ENCODE measurements around the gene LCK.

LCK gene

GRCh38 chr1:32305310-32305709, 54.2 kb downstream of the LCK start:
- TF ChIP-seq, protein P1, sequence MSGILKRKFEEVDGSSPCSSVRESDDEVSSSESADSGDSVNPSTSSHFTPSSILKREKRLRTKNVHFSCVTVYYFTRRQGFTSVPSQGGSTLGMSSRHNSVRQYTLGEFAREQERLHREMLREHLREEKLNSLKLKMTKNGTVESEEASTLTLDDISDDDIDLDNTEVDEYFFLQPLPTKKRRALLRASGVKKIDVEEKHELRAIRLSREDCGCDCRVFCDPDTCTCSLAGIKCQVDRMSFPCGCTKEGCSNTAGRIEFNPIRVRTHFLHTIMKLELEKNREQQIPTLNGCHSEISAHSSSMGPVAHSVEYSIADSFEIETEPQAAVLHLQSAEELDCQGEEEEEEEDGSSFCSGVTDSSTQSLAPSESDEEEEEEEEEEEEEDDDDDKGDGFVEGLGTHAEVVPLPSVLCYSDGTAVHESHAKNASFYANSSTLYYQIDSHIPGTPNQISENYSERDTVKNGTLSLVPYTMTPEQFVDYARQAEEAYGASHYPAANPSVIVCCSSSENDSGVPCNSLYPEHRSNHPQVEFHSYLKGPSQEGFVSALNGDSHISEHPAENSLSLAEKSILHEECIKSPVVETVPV (CRISPR knock-in tag; IDR thresholded peaks at IDR 0.05), result no peak
- TF ChIP-seq TCF4 (CRISPR knock-in tag; IDR thresholded peaks at IDR 0.05; ENCODE audit: borderline replicate concordance) (no peak), ZNF8 (CRISPR knock-in tag; IDR thresholded peaks at IDR 0.05) (no peak)
- no peak for ATAC-seq

GRCh38 chr1:32307324-32307723, 56.3 kb downstream of the LCK start:
- TF ChIP-seq TOX (CRISPR knock-in tag; IDR thresholded peaks at IDR 0.05; ENCODE audit: borderline replicate concordance), result no peak
- TF ChIP-seq, protein P2, sequence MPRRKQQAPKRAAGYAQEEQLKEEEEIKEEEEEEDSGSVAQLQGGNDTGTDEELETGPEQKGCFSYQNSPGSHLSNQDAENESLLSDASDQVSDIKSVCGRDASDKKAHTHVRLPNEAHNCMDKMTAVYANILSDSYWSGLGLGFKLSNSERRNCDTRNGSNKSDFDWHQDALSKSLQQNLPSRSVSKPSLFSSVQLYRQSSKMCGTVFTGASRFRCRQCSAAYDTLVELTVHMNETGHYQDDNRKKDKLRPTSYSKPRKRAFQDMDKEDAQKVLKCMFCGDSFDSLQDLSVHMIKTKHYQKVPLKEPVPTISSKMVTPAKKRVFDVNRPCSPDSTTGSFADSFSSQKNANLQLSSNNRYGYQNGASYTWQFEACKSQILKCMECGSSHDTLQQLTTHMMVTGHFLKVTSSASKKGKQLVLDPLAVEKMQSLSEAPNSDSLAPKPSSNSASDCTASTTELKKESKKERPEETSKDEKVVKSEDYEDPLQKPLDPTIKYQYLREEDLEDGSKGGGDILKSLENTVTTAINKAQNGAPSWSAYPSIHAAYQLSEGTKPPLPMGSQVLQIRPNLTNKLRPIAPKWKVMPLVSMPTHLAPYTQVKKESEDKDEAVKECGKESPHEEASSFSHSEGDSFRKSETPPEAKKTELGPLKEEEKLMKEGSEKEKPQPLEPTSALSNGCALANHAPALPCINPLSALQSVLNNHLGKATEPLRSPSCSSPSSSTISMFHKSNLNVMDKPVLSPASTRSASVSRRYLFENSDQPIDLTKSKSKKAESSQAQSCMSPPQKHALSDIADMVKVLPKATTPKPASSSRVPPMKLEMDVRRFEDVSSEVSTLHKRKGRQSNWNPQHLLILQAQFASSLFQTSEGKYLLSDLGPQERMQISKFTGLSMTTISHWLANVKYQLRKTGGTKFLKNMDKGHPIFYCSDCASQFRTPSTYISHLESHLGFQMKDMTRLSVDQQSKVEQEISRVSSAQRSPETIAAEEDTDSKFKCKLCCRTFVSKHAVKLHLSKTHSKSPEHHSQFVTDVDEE (CRISPR knock-in tag; IDR thresholded peaks at IDR 0.05), result no peak
- TF ChIP-seq ZNF565 (CRISPR knock-in tag; conservative IDR thresholded peaks at IDR 0.05; ENCODE audit: low read depth), result no peak
- no peak for TF ChIP-seq ZNF70 (CRISPR knock-in tag; IDR thresholded peaks at IDR 0.05)
- no peak for TF ChIP-seq TCF4 (CRISPR knock-in tag; IDR thresholded peaks at IDR 0.05; ENCODE audit: borderline replicate concordance)
- TF ChIP-seq ZNF8 (CRISPR knock-in tag; IDR thresholded peaks at IDR 0.05), result no peak
- no peak for TF ChIP-seq ARNTL (CRISPR knock-in tag; IDR thresholded peaks at IDR 0.05; ENCODE audit: borderline replicate concordance, low read depth)
- TF ChIP-seq SNAI2 (CRISPR knock-in tag; IDR thresholded peaks at IDR 0.05), result no peak
- TF ChIP-seq BACH2 (CRISPR knock-in tag; IDR thresholded peaks at IDR 0.05; ENCODE audit: borderline replicate concordance), result no peak
- TF ChIP-seq GLIS3 (CRISPR knock-in tag; IDR thresholded peaks at IDR 0.05), result no peak
- no peak; the same call in 2 of the 3 replicates for ATAC-seq

DNA sequence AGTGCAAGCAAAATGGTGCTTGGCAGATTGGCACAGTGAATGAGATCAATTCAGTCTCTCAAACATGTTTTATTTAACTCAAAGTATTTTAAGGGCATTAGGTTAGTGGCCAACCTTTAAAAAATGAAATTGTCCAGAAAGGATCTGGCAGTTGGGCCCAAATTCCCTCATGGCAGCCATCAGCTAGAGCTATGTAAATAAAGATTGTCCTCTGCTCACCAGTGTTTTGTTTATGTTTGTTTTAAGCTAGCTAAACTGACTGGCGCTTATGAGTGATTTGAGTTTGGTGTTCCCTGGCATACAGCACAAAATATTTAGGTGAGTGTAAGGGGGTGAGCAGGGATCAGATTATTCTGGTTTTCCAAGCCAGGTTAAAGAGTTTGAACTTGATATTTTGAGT, 58.9 kb downstream of the LCK start:
- TF ChIP-seq ARNTL (CRISPR knock-in tag; IDR thresholded peaks at IDR 0.05; ENCODE audit: borderline replicate concordance, low read depth), result no peak
- TF ChIP-seq ISL1 (CRISPR knock-in tag; IDR thresholded peaks at IDR 0.05), result no peak
- no peak for TF ChIP-seq RARB (CRISPR knock-in tag; IDR thresholded peaks at IDR 0.05)
- no peak for TF ChIP-seq ZC3H10 (CRISPR knock-in tag; IDR thresholded peaks at IDR 0.05)
- no peak for TF ChIP-seq ESRRG (CRISPR knock-in tag; IDR thresholded peaks at IDR 0.05)
- no peak for TF ChIP-seq POU6F1 (CRISPR knock-in tag; IDR thresholded peaks at IDR 0.05; ENCODE audit: borderline replicate concordance, low read depth)
- TF ChIP-seq ZFP30 (CRISPR knock-in tag; IDR thresholded peaks at IDR 0.05), result no peak
- no peak for TF ChIP-seq PPARA (CRISPR knock-in tag; IDR thresholded peaks at IDR 0.05; ENCODE audit: borderline replicate concordance)
- TF ChIP-seq TOX (CRISPR knock-in tag; IDR thresholded peaks at IDR 0.05; ENCODE audit: borderline replicate concordance), result no peak
- TF ChIP-seq, protein P3, sequence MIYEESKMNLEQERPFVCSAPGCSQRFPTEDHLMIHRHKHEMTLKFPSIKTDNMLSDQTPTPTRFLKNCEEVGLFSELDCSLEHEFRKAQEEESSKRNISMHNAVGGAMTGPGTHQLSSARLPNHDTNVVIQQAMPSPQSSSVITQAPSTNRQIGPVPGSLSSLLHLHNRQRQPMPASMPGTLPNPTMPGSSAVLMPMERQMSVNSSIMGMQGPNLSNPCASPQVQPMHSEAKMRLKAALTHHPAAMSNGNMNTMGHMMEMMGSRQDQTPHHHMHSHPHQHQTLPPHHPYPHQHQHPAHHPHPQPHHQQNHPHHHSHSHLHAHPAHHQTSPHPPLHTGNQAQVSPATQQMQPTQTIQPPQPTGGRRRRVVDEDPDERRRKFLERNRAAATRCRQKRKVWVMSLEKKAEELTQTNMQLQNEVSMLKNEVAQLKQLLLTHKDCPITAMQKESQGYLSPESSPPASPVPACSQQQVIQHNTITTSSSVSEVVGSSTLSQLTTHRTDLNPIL (CRISPR knock-in tag; IDR thresholded peaks at IDR 0.05; ENCODE audit: low read depth), result no peak
- TF ChIP-seq, protein P2 (CRISPR knock-in tag; IDR thresholded peaks at IDR 0.05), result no peak
- TF ChIP-seq, protein P4, sequence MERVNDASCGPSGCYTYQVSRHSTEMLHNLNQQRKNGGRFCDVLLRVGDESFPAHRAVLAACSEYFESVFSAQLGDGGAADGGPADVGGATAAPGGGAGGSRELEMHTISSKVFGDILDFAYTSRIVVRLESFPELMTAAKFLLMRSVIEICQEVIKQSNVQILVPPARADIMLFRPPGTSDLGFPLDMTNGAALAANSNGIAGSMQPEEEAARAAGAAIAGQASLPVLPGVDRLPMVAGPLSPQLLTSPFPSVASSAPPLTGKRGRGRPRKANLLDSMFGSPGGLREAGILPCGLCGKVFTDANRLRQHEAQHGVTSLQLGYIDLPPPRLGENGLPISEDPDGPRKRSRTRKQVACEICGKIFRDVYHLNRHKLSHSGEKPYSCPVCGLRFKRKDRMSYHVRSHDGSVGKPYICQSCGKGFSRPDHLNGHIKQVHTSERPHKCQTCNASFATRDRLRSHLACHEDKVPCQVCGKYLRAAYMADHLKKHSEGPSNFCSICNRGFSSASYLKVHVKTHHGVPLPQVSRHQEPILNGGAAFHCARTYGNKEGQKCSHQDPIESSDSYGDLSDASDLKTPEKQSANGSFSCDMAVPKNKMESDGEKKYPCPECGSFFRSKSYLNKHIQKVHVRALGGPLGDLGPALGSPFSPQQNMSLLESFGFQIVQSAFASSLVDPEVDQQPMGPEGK (CRISPR knock-in tag; IDR thresholded peaks at IDR 0.05; ENCODE audit: borderline replicate concordance), result no peak
- TF ChIP-seq, protein P1 (CRISPR knock-in tag; IDR thresholded peaks at IDR 0.05), result no peak
- TF ChIP-seq SNAI2 (CRISPR knock-in tag; IDR thresholded peaks at IDR 0.05), result no peak
- TF ChIP-seq OSR1 (CRISPR knock-in tag; IDR thresholded peaks at IDR 0.05), result no peak
- TF ChIP-seq ZNF565 (CRISPR knock-in tag; conservative IDR thresholded peaks at IDR 0.05; ENCODE audit: low read depth), result no peak
- TF ChIP-seq GLIS3 (CRISPR knock-in tag; IDR thresholded peaks at IDR 0.05), result no peak
- TF ChIP-seq ZNF8 (CRISPR knock-in tag; IDR thresholded peaks at IDR 0.05), result no peak
- ATAC-seq, result no peak

All from SK-N-SH treated with all-trans-retinoic acid at 6 μM for 48 hours (cell line).